Activated naive CD4-positive, alpha-beta T cell treated with anti-CD3 and anti-CD28 coated beads, Interleukin-2, amount 50 U/mL, for 72 hours (primary cell): ENCODE measurements around the gene RIPK3. TPM values are rescaled to one million over a fixed set of nuclear protein-coding genes. Genes with fewer than 3 reads are reported as not detected.
"Not testable (repeated sequence)": the region's sequence is repeated elsewhere in the genome, so short reads cannot be mapped to it uniquely, and the experiment has no call there.

Source experiments
- ATAC-seq, 2 donors: fragments of 150-1000 bp; cut with Tn5 transposase; 2 replicates each; pipeline ENCODE4 v1.10.0; 2021; ENCODE audit warnings: mild to moderate bottlenecking in 2 of 2, moderate library complexity in 2 of 2
- DNase-seq, 2 donors: peaks; one replicate each; pipeline ENCODE4 v3.0.0; 2021 to 2022; ENCODE audit warnings: low spot score in 2 of 2
- H3K27ac Mint-ChIP-seq, 2 donors: one replicate each; pipeline ENCODE4 v1.8.0; 2022; ENCODE audit warnings: mild to moderate bottlenecking in 2 of 2, mixed read lengths in 2 of 2
- H3K36me3 Mint-ChIP-seq, 2 donors: one replicate each; pipeline ENCODE4 v1.8.0; 2022; ENCODE audit warnings: mixed read lengths in 2 of 2
- H3K9me3 Mint-ChIP-seq, 2 donors: one replicate each; pipeline ENCODE4 v1.8.0; 2022; ENCODE audit warnings: mixed read lengths in 2 of 2
- total RNA-seq, 2 donors: library from RNA; stranded (reverse); gene quantifications; one replicate each; pipeline ENCODE4 v1.2.3, GENCODE V29; 2022

Gene RIPK3
- total RNA-seq, 2 donors from 2014 or later: 11.1 to 11.8 TPM

DNA sequence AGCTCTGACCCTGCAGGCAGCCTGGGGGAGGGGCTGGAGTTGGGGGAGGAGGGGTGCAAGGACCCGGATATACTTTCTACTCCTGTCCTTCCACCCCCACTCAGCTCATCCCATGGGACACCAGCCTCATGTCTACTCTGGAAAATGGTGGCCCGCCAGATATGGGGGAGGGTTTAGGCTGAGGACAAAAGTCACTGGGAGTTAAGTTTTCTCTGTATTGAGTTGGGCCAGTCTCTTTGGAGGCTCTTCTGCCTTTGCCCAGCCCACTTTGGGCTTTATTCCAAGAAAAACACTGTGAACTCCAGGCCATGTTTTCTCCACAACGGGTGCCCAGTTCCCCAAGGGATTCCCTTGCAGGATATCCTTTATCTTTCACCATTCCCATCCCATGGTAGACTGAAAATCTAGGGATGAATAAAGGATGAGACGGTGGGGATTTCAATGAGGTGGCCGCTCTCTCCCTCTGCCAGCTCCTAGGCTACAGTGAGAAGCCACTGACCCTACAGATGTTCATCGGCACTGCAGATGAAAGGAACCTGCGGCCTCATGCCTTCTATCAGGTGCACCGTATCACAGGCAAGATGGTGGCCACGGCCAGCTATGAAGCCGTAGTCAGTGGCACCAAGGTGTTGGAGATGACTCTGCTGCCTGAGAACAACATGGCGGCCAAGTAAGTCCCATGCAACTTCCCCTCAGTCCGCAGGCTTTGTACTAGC lies 33.1 kb upstream of the RIPK3 start:
- Mint-ChIP-seq H3K9me3 (no peaks in the 10 kb centered on the region), H3K27ac (no peak overlapping the region), H3K36me3 (no peaks in the 10 kb centered on the region)
- ATAC-seq: no peak
- DNase-seq: no peak

DNA sequence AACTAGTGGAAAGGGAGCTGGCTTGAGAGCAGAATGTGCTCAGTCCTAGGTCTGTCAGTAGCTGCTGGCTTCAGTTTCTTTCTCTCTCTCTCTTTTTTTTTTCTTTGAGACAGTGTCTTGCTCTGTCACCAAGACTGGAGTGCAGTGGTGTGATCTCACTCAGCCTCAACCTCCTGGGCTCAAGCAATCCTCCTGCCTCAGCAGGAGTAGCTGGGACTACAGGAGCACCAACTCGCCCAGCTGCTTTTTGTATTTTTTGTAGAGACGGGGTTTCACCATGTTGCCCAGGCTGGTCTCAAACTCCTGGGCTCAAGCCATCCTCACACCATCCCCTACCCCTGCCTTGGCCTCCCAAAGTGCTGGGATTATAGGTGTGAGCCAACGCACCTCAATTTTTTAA lies 31.8 kb upstream of the RIPK3 start:
- not testable (repeated sequence) for DNase-seq, ATAC-seq, H3K27ac Mint-ChIP-seq, H3K36me3 Mint-ChIP-seq, H3K9me3 Mint-ChIP-seq

DNA sequence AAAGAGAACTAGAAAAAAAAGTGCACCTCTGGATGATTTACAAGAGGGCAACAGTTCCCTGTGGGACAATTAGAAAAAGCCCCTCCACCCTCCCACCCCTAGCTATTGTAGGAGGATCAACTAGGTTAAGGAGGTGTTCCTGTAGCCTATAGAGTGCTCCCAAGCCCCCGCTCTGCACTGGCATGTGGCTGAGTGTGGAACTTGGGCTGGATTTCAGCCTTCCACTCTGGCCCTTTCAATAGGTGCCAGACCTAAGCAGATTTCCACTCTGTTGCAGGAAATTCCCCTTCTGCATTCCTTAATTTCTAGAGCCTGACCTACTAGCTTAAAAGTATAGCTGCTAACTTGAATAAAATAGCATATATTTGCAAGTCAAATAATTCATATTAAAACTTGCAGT lies 31.0 kb upstream of the RIPK3 start:
- Mint-ChIP-seq H3K27ac (no peak overlapping the region), H3K9me3 (no peaks in the 10 kb centered on the region), H3K36me3 (no peaks in the 10 kb centered on the region)
- DNase-seq (no peak), ATAC-seq (no peak)

DNA sequence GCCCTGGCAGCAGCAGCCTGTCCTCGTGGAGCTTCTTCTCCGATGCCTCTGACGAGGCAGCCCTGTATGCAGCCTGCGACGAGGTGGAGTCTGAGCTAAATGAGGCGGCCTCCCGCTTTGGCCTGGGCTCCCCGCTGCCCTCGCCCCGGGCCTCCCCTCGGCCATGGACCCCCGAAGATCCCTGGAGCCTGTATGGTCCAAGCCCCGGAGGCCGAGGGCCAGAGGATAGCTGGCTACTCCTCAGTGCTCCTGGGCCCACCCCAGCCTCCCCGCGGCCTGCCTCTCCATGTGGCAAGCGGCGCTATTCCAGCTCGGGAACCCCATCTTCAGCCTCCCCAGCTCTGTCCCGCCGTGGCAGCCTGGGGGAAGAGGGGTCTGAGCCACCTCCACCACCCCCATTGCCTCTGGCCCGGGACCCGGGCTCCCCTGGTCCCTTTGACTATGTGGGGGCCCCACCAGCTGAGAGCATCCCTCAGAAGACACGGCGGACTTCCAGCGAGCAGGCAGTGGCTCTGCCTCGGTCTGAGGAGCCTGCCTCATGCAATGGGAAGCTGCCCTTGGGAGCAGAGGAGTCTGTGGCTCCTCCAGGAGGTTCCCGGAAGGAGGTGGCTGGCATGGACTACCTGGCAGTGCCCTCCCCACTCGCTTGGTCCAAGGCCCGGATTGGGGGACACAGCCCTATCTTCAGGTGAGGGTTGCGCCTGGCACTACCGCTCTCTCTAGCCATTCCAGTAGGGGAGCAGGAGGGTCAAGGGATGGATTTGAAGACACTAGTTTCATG lies 30.3 kb upstream of the RIPK3 start:
- Mint-ChIP-seq H3K27ac (no peak overlapping the region), H3K9me3 (no peaks in the 10 kb centered on the region), H3K36me3 (no peaks in the 10 kb centered on the region)
- no peak for DNase-seq
- no peak for ATAC-seq

DNA sequence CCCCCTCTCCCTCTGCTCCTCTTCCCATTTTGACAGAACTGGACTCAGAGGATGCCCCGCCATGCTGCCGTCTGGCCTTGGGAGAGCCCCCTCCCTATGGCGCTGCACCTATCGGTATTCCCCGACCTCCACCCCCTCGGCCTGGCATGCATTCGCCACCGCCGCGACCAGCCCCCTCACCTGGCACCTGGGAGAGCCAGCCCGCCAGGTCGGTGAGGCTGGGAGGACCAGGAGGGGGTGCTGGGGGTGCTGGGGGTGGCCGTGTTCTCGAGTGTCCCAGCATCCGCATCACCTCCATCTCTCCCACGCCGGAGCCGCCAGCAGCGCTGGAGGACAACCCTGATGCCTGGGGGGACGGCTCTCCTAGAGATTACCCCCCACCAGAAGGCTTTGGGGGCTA lies 29.7 kb upstream of the RIPK3 start:
- Mint-ChIP-seq H3K36me3 (no peaks in the 10 kb centered on the region), H3K9me3 (no peaks in the 10 kb centered on the region)
- no peak for DNase-seq

DNA sequence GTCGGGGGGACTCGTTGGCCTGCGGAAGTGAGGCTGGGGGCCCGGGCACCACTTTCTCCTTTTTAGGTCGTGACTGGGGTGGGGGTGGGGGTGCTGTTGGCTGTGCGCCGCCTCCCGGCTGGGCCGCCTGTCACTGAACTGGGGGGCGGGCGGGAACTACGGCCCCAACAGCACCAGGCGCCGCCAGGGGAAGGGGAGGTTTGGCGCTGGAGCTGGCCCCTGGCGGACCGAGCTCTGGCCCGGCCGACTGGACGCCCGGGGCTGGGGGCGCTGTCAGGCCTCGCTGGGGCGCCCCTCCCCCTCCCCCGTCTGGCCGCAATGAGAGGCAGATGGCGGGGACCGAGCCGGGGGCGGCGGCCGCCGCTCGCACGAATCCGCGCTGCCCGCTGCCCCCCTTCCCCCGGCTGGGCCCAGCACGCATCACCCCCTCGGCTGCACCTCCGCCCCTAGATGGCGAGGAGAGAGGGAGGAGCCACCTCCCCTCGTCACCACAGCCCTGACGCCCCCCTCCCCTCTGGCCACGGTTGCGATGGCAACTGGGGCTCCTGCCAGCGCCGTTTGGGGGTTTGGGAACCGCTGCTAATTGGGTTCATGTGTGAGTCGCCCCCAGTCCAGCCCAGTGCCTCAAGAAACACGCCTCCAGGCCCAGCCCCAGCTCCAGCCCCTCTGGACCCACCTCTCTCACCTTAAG lies 28.9 kb upstream of the RIPK3 start:
- H3K9me3 Mint-ChIP-seq: no peaks in the 10 kb centered on the region
- no peaks in the 10 kb centered on the region for H3K36me3 Mint-ChIP-seq
- no peak overlapping the region for H3K27ac Mint-ChIP-seq
- ATAC-seq (no peak), DNase-seq (no peak)

More for the DNA sequence above, 29.7 kb upstream of the RIPK3 start:
- no peak overlapping the region for H3K27ac Mint-ChIP-seq
- ATAC-seq: no peak

DNA sequence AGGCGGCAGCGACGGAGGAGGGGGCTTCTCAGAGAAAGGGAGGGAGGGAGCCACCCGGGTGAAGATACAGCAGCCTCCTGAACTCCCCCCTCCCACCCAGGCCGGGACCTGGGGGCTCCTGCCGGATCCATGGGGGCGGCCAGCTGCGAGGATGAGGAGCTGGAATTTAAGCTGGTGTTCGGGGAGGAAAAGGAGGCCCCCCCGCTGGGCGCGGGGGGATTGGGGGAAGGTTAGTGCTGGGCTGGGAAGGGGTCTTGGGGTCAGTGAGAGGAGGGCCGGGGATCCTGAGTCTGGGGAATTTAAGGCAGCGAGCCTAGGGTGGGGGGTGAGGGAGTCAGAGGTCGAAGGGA lies 28.4 kb upstream of the RIPK3 start:
- H3K36me3 Mint-ChIP-seq: no peaks in the 10 kb centered on the region

DNA sequence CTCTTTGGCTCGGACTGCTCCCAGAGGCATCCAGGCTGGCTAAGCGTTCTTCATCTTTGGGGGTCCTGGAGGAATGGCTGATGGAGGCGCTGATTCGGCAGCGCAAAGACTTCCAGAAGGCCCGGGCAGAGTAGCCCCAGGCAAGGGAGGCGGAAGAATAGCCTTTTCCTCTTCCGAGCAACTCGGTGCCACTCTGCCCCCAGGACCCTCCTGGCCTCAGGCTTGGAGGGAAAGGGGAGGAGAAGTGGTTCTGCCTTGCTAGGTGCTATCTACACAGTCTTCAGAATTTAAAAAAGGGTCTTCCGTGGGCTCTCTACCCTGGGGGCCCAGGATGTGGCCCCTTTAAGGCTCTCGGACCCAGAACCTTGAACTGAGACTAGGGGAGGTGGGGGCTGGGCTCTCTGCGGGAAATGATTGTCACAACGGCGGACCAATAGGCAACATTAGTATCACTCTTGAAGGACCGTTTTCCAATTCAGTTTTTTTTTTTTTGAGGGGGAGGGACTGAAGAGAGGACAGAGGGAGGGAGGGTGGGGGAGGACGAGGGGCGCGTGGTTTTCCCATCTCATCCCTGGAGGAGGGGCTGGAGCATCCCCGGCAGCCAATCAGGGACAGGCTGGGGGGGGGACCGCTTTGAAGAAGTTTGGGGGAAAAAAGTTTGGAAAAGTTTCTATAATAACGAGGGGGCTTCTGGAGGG lies 27.9 kb upstream of the RIPK3 start, which contains the start of gene NFATC4:
TSS of gene NFATC4 (plus strand) at position 671 of the 698 bp plus-strand sequence. CDS start 157 bp downstream, outside the sequence.
- Mint-ChIP-seq H3K9me3 (no peaks in the 10 kb centered on the region), H3K36me3 (no peaks in the 10 kb centered on the region), H3K27ac (peak within 1 kb of the TSS in 1 of 2 donors; percentile 74)
- ATAC-seq (no peak), DNase-seq (peak in 1 of 2 donors; percentile 15)

More for the DNA sequence above, 28.4 kb upstream of the RIPK3 start:
- Mint-ChIP-seq H3K9me3 (no peaks in the 10 kb centered on the region), H3K27ac (no peak overlapping the region)
- DNase-seq (no peak), ATAC-seq (no peak)

DNA sequence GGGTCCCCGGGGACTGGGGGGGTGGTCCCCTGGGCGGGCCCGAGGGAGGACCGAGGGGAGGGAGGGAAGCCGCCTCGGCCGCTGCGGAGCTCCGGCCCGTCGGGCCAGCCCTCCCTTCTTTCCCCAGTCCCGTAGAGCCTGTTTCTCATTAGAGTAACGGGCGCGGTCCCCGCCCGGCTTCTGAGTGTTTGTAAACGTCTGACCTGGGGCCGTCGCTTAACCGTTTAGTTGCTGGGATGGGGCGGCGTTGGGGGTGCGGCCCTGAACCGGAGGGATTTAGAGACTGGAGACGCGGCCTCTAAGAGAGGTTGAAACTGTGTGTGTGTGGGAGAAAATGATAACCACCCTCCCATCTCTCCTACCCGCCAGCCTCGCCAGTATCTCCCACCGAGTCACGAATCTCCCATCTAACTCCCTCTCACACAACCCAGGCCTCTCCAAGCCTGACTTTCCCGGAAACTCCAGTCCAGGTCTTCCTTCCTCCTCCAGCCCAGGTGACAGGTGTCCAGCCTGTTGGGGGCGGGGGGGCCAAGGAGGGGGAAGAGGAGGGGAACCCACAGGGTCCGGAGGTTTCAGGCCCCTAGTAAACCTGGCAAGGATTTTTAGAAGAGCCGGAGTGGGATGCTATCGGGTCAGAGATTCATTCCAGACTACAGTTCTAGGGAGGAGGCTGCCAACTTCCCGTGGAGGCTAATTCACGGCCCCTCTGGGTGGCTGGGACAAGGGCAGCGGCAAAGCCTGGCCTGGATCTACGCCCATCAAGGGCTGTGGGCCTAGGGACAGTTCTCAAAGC lies 27.1 kb upstream of the RIPK3 start:
- DNase-seq (peak in 1 of 2 donors; percentile 35), ATAC-seq (peak; percentile 30 to 36)
- Mint-ChIP-seq H3K9me3 (no peaks in the 10 kb centered on the region), H3K27ac (peak overlapping the region in 1 of 2 donors; percentile 74), H3K36me3 (no peaks in the 10 kb centered on the region)

DNA sequence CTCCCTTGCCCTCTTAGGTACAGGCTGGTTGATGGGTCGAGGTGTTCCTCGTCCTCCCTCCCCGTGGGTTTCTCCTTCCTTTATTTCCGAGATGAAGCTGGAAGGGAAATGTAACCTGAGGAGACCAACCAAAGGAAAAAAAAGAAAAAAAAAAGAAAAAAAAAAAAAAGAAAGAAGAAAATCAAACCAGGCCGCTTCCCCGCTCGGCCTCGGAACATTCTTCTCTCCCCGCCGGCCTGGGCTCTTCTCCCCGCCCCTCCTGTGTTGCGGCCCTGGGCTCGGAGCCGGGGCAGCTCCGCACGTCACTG lies 26.6 kb upstream of the RIPK3 start:
- DNase-seq (no peak), ATAC-seq (peak in 1 of 2 donors; percentile 43)
- no peaks in the 10 kb centered on the region for H3K9me3 Mint-ChIP-seq
- H3K36me3 Mint-ChIP-seq: no peaks in the 10 kb centered on the region
- peak overlapping the region in 1 of 2 donors; percentile 75 for H3K27ac Mint-ChIP-seq

DNA sequence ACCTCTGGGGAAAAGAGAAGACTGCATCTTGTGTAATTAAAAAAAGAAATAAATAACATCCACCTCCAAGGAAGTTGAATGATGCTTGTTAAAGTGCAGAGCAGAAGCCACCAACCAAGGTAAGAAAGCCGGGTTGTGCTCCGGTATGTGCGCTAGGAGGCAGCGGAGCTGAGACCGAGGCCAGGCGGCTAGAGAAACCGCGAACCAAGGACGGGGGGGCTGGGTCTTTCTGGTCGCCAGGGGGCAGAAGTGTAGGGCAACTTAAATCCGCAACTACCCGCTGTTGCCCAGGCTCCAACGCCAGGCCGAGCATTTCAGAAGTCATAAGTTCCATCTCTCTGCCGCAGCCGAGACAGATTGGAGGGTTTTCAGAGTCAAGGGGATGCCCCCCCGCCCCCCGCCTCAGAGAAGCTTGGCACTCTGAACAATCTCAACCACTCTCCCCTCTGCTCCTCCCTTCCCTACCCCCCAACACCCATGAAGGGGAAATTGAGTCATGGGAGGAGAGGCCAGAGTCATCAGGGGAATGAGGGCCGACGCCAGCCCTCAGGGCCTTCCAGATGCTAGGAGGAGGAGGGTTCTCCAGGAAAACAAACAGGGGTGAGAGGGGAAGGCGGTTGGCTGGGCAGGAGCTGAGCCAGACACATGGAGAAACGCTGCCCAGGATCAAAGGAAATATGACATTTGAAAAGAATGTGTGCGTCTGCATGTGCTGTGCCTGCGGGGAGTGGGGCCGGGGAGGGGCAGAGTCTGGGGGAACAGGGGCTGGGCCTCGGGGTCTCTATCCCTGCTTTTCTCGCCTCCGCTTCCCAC lies 26.0 kb upstream of the RIPK3 start:
- Mint-ChIP-seq H3K27ac (peak overlapping the region in 1 of 2 donors; percentile 75), H3K9me3 (no peaks in the 10 kb centered on the region), H3K36me3 (no peaks in the 10 kb centered on the region)
- DNase-seq (peak in 1 of 2 donors; percentile 65), ATAC-seq (peak; percentile 76 to 79)

DNA sequence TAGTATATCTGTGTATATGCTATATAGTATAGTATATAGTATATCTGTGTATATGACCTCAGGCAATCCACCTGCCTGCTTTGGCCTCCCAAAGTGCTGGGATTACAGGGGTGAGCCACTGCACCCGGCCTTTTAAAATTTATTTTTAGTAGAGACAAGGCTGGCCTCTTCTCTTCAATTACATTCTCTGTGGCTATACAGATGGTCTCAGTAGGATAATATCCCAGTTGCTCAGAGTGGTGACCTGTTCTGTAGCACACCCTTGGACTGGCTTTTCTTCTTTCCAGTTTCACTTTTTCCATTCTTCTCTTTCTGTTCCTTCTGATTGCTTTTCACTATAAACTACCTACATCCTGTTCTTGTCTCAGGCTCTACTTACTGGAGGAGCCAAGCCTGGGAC lies 25.1 kb upstream of the RIPK3 start:
- H3K27ac Mint-ChIP-seq: no peak overlapping the region
- no peaks in the 10 kb centered on the region for H3K9me3 Mint-ChIP-seq
- DNase-seq (no peak), ATAC-seq (no peak)
- H3K36me3 Mint-ChIP-seq: no peaks in the 10 kb centered on the region

DNA sequence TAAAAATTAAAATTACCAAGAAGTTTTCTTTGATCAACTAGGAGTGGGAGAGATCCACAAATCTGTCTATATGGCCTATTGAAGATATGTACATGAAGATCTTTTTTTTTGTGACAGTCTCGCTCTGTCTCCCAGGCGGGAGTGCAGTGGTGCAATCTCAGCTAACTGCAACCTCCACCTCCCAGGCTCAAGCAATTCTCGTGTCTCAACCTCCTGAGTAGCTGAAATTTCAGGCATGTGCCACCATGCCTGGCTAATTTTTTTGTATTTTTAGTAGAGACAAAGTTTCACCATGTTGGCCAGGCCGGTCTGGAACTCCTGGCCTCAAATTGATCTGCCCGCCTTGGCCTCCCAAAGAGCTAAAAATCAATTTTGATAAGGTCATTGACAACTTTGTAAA lies 23.6 kb upstream of the RIPK3 start:
- no peak overlapping the region for H3K27ac Mint-ChIP-seq
- H3K9me3 Mint-ChIP-seq: no peaks in the 10 kb centered on the region
- no peak for DNase-seq
- no peaks in the 10 kb centered on the region for H3K36me3 Mint-ChIP-seq
- ATAC-seq: no peak

DNA sequence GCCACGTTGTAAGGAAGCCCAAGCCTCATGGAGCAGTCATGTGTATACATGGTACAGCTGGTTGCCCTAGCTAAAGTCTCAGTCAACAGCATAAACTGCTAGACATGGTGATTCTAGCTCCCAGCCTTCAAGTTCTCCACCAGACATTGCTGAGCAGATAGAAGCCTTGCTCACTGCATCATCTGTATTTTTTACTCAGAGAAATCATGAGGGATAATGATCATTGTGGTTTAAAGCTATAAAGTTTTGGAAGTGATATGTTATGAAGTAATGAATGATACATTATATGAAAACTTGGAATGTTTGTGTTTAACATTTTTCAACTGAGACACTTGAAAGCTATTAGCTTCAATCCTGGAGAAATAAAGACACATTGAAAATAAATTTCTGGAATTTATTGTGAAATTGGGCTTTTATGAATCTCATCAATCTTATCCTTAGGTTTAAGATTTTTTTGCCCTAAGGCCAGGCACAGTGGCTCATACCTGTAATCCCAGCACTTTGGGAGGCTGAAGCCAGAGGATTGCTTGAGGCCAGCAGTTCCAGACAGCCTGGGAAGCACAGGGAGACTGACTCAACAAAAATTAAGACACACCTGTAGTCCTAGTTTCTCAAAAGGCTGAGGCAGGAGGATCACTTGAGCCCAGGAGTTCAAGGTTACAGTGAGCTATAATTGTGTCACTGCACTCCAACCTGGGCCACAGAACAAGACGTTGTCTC lies 22.6 kb upstream of the RIPK3 start:
- DNase-seq: no peak
- no peak for ATAC-seq
- Mint-ChIP-seq H3K27ac (no peak overlapping the region), H3K36me3 (no peaks in the 10 kb centered on the region), H3K9me3 (no peaks in the 10 kb centered on the region)

DNA sequence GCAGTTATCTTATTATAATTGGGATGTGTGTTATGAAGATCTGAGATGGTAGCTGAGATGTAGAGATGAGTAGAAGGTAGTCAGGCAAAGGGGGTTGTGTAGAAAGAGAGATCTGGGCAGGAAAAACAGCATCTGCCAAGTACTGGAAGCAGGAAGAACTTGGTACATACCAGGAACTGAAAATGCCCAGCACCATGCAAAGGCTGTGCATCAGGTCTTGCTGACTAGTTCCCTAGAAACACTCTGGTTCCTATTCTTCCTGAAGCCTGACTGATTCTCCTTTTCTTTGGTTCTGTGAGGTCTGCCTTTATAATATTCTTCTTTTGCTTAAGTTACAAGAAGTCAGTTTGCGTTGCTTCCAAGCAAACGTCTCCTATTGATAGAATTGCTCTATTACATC lies 21.5 kb upstream of the RIPK3 start:
- ATAC-seq: no peak
- Mint-ChIP-seq H3K27ac (no peak overlapping the region), H3K9me3 (no peaks in the 10 kb centered on the region), H3K36me3 (no peaks in the 10 kb centered on the region)
- DNase-seq: no peak
